ENCODE data around the gene MYBPHL. TPM values are rescaled to one million over a fixed set of nuclear protein-coding genes. Genes with fewer than 3 reads are reported as not detected.

MYBPHL gene
- total and polyA plus RNA-seq, 2 of the 13 experiments (the other 11 are each of a cell fraction or from before 2014, with no cell fraction given): 3.7 to 3.8 TPM

DNA sequence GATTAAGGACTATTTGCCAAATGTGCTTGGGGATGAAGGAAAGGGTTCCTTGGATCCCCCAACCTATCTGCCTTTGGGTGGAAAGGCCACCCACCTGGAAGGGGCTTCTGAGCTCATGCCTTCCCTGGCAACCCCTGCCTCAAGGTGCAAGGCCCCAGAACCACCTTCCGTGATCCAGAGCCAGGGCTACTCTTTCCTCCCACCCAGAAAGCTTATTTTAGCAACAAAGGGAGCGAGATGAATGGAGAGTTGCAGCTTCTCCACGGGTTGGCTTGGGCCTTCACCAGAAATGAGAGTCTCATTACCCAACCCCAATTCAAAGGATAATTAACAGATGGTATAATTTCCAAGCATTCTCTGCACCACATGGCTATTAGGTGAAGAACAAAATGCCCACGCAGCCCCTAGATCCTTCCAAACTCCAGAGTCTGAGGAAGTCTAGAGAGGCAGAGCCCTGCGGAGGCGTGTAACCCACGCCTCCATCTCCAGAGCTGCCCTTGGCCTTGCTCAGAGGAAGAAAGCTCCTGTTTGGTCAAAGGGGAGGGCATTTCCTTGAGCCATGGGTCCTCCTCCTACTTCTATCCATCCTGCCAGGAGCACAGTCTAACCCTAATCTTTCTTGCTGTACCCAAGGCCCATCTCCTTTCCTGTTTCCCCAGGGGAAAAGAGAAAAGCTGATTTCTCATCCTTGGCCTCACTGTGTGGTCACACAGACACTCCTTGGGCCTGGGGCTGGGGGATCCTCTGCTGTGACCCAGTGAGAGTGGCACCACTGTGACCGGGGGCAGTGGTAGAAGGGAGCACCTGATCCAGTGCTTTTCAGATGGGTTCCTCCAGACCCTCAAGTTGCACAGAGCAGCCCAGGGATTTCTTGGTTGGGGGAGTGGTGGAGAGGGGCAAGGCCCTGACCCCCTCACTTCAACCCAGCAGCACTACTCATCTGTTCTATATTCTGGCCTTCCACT, 59.1 kb downstream of the MYBPHL start:
- BruUV-seq (replicated peaks): no TSS peak
- Histone ChIP-seq H4K20me1 (ENCODE audit: insufficient read depth, low read length) (no peaks in the 10 kb centered on the region), H3K79me2 (ENCODE audit: insufficient read depth, low read length) (no peaks in the 10 kb centered on the region), H3K27me3 (ENCODE audit: control insufficient read depth in 1 of 2, insufficient read depth in 2 of 2, low read length in 2 of 2) (peaks cover 4 to 28% of the 10 kb centered on the region in 2 experiments; a peak in 4 of 5 replicates), H3K36me3 (replicated peaks in 1 of 2; ENCODE audit: control insufficient read depth in 1 of 2, insufficient read depth in 2 of 2, low read length in 2 of 2) (no peaks in the 10 kb centered on the region; a peak in 1 of 5 replicates), H3K4me1 (ENCODE audit: insufficient read depth, low read length) (peaks cover 22% of the 10 kb centered on the region), H3K4me2 (ENCODE audit: low read depth, low read length) (no peak overlapping the region), H3K9me3 (ENCODE audit: low read length) (no peaks in the 10 kb centered on the region), H3K27ac (ENCODE audit: extremely low read length, insufficient read depth, low read length) (no peak overlapping the region), H3K9ac (ENCODE audit: insufficient read depth, low read depth, low read length) (no peak overlapping the region), H3K4me3 (replicated peaks in 1 of 3; ENCODE audit: insufficient read depth in 1 of 3, low read depth in 2 of 3, low read length in 3 of 3) (no peak overlapping the region), H2AFZ (ENCODE audit: low read length) (no peak overlapping the region)
- intact Hi-C loops (cut with micrococcal nuclease; ENCODE audit: unreplicated experiment) (no loop called here), in situ Hi-C loops (cut with HindIII; ENCODE audit: extremely low pct_ligation_motif_present, low pct_unique_long_range_greater_than_20kb) (no loop called here)
- no peak for ATAC-seq
- no peak for DNase-seq (ENCODE audit: low spot score)
- ChIA-PET POLR2A (no interaction called here), CTCF (ENCODE audit: low intra/inter-chr PET ratio, low total read pairs) (no interaction called here)
- 61% methylated on average over 7 of the region's 8 CpGs for WGBS (ENCODE audit: low lambda C conversion rate)
- no peak for FAIRE-seq
- TF ChIP-seq ATM (IDR thresholded peaks at IDR 0.05; ENCODE audit: borderline replicate concordance) (no peak), ZFP36L2 (CRISPR knock-in tag; IDR thresholded peaks at IDR 0.05) (no peak), GLI4 (CRISPR knock-in tag; IDR thresholded peaks at IDR 0.05; ENCODE audit: borderline replicate concordance) (no peak), SNAPC2 (CRISPR knock-in tag; IDR thresholded peaks at IDR 0.05) (no peak), ZNF17 (CRISPR knock-in tag; IDR thresholded peaks at IDR 0.05) (no peak), CC2D1A (CRISPR knock-in tag; IDR thresholded peaks at IDR 0.05) (no peak), PTBP1 (IDR thresholded peaks at IDR 0.05; ENCODE audit: low read depth, low read length, poor library complexity, severe bottlenecking) (no peak), ZNF83 (CRISPR knock-in tag; IDR thresholded peaks at IDR 0.05; ENCODE audit: borderline replicate concordance) (no peak), DMTF1 (CRISPR knock-in tag; IDR thresholded peaks at IDR 0.05) (no peak), ZNF296 (CRISPR knock-in tag; conservative IDR thresholded peaks at IDR 0.05) (no peak), SP2 (CRISPR knock-in tag; IDR thresholded peaks at IDR 0.05) (no peak)
